Measurements from ENCODE around the gene TSPAN5.

Gene TSPAN5

DNA sequence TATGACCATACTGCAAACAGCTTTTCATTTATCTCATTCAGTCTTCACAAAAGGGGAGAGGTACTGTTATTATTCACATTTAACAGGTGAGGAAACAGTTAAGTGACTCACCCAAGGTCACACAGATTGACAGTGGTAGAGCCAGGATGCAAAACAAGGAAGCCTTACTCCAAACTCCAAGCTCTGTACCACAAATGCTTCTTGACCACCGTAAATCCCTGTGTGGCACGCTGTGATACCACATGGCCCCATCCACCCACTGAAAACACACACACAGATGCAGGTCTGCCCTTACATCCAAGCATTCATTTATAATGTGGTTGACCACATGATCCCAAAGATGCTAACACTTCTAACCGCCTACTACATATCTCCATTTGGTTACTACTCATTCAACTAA is 129.5 kb downstream of the TSPAN5 start (continued):
- TF ChIP-seq, protein P1, sequence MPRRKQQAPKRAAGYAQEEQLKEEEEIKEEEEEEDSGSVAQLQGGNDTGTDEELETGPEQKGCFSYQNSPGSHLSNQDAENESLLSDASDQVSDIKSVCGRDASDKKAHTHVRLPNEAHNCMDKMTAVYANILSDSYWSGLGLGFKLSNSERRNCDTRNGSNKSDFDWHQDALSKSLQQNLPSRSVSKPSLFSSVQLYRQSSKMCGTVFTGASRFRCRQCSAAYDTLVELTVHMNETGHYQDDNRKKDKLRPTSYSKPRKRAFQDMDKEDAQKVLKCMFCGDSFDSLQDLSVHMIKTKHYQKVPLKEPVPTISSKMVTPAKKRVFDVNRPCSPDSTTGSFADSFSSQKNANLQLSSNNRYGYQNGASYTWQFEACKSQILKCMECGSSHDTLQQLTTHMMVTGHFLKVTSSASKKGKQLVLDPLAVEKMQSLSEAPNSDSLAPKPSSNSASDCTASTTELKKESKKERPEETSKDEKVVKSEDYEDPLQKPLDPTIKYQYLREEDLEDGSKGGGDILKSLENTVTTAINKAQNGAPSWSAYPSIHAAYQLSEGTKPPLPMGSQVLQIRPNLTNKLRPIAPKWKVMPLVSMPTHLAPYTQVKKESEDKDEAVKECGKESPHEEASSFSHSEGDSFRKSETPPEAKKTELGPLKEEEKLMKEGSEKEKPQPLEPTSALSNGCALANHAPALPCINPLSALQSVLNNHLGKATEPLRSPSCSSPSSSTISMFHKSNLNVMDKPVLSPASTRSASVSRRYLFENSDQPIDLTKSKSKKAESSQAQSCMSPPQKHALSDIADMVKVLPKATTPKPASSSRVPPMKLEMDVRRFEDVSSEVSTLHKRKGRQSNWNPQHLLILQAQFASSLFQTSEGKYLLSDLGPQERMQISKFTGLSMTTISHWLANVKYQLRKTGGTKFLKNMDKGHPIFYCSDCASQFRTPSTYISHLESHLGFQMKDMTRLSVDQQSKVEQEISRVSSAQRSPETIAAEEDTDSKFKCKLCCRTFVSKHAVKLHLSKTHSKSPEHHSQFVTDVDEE (CRISPR knock-in tag; IDR thresholded peaks at IDR 0.05): no peak
- TF ChIP-seq BACH2 (CRISPR knock-in tag; IDR thresholded peaks at IDR 0.05; ENCODE audit: borderline replicate concordance) (no peak), RARB (CRISPR knock-in tag; IDR thresholded peaks at IDR 0.05) (no peak), ARNTL (CRISPR knock-in tag; IDR thresholded peaks at IDR 0.05; ENCODE audit: borderline replicate concordance, low read depth) (no peak), ZFP30 (CRISPR knock-in tag; IDR thresholded peaks at IDR 0.05) (no peak), TOX (CRISPR knock-in tag; IDR thresholded peaks at IDR 0.05; ENCODE audit: borderline replicate concordance) (no peak)

DNA sequence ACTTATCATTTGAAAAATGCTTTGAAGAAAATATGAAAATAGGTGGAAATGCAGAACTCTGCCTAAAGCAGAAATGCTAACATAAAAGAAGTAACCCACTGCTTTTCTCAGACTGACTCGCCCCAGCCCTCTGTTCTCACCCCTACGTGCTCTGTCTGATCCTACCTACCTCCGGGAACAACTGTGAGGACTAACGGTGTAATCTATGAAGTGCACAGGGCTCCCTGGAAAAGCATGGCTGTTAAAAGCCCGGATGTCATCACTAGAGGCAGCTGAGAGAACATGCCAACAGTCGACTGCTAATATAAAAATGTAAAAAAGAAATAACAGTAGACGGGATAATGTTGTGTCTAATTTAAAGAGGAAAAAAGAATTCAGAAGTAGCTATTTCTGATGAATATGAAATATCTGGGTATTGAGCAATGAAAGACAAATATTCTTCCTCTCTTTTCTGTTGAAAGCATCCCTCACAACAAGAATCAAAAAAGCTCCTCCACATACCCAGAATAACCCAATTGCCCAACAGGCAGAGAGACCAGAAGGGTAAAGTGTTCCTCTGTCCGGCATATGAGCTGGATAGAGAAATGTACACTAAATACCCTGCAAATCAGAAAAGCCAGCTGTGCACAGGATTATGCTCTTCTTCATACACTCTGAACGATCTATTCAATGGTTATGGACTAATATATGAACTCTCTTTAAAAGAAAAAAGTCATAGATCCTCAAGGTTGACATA is 130.7 kb downstream of the TSPAN5 start:
- TF ChIP-seq ARNTL (CRISPR knock-in tag; IDR thresholded peaks at IDR 0.05; ENCODE audit: borderline replicate concordance, low read depth) (no peak), ESRRG (CRISPR knock-in tag; IDR thresholded peaks at IDR 0.05) (no peak), BACH2 (CRISPR knock-in tag; IDR thresholded peaks at IDR 0.05; ENCODE audit: borderline replicate concordance) (no peak), ZFP30 (CRISPR knock-in tag; IDR thresholded peaks at IDR 0.05) (no peak), ZNF565 (CRISPR knock-in tag; conservative IDR thresholded peaks at IDR 0.05; ENCODE audit: low read depth) (no peak)
- no peak for ATAC-seq

DNA sequence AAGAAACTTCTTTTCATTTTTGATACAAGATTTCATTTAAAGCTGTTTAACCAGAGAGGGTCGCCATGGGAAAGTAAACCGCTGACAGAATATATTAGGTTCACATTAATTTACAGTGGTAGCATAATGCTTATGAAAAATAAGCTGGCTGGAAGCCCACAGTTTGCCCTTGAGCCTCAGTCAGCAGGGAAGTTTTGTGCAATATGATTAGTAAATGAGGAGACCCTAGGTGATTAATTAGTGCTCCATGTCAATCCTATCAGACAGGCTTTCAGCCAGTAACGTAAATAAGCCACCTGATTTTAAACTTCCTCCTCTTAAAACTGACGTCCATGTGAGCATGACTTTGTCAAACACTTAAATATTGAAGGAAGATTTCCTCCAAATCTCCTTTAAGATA is 134.2 kb downstream of the TSPAN5 start:
- TF ChIP-seq, protein P2, sequence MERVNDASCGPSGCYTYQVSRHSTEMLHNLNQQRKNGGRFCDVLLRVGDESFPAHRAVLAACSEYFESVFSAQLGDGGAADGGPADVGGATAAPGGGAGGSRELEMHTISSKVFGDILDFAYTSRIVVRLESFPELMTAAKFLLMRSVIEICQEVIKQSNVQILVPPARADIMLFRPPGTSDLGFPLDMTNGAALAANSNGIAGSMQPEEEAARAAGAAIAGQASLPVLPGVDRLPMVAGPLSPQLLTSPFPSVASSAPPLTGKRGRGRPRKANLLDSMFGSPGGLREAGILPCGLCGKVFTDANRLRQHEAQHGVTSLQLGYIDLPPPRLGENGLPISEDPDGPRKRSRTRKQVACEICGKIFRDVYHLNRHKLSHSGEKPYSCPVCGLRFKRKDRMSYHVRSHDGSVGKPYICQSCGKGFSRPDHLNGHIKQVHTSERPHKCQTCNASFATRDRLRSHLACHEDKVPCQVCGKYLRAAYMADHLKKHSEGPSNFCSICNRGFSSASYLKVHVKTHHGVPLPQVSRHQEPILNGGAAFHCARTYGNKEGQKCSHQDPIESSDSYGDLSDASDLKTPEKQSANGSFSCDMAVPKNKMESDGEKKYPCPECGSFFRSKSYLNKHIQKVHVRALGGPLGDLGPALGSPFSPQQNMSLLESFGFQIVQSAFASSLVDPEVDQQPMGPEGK (CRISPR knock-in tag; IDR thresholded peaks at IDR 0.05; ENCODE audit: borderline replicate concordance): no peak
- TF ChIP-seq ESRRG (CRISPR knock-in tag; IDR thresholded peaks at IDR 0.05): no peak
- TF ChIP-seq ZNF70 (CRISPR knock-in tag; IDR thresholded peaks at IDR 0.05): no peak
- no peak for TF ChIP-seq CSDC2 (CRISPR knock-in tag; IDR thresholded peaks at IDR 0.05)
- TF ChIP-seq BACH2 (CRISPR knock-in tag; IDR thresholded peaks at IDR 0.05; ENCODE audit: borderline replicate concordance): no peak
- TF ChIP-seq, protein P1 (CRISPR knock-in tag; IDR thresholded peaks at IDR 0.05): no peak
- TF ChIP-seq PPARA (CRISPR knock-in tag; IDR thresholded peaks at IDR 0.05; ENCODE audit: borderline replicate concordance): no peak
- peak; percentile 17 for TF ChIP-seq ISL1 (CRISPR knock-in tag; IDR thresholded peaks at IDR 0.05)
- no peak for ATAC-seq

DNA sequence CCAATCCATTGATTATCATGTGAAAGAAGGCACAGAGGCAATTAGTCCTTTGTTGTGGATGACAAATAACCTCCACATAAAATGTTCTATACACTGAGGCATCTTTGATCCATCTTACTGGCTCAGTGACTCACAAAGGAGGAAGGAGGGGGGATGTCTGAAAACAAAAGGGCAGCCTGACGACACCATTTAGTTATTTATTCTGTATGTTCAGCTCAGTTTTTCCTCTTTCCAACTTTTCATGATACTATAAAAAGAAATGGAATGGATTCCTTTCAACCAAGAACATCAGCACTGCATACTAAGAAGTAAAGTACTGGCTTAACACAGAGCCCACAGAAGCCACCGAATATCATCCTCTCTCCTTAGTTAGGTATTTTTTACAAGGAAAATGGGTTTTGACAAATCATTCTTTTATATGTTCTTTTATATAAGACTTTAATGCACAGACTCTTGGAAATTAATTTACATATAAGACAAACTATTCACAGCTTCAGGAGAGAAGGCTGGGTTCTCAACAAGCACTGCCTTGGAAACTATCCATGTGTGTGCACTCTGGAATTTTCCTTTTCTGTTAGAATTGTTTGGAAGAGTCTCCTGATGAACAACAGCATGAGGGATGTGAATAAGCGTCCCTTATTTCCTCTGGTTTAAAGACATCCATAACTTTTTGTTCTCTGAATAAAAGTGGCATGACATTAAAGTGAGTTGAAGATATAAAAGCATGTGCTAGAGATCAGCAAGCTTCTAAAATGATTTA is 135.6 kb downstream of the TSPAN5 start:
- ATAC-seq: peak; percentile 83
- TF ChIP-seq SNAI2 (CRISPR knock-in tag; IDR thresholded peaks at IDR 0.05) (no peak), ZNF70 (CRISPR knock-in tag; IDR thresholded peaks at IDR 0.05) (peak; percentile 73), OSR1 (CRISPR knock-in tag; IDR thresholded peaks at IDR 0.05) (no peak)

DNA sequence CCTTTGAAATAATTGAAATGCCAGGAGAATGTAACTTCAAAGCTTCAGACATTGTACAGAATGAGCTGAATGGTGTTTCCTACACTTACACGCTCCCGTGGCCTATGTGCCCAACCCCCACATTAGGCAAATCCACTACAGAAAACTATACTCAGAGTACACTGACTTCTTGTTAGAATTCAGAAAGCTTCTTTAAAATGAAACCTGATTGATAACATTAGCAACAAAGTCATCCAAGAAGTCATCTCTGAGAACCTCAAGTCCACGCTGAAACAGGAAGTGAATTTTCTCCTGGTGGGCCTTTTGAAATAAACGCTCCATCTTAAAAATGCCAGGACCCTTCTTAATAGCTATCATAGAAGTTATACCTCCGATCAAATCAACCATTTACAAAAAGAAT is 136.3 kb downstream of the TSPAN5 start:
- no peak for ATAC-seq
- TF ChIP-seq BACH2 (CRISPR knock-in tag; IDR thresholded peaks at IDR 0.05; ENCODE audit: borderline replicate concordance): no peak
- no peak for TF ChIP-seq OSR1 (CRISPR knock-in tag; IDR thresholded peaks at IDR 0.05)
- TF ChIP-seq, protein P3, sequence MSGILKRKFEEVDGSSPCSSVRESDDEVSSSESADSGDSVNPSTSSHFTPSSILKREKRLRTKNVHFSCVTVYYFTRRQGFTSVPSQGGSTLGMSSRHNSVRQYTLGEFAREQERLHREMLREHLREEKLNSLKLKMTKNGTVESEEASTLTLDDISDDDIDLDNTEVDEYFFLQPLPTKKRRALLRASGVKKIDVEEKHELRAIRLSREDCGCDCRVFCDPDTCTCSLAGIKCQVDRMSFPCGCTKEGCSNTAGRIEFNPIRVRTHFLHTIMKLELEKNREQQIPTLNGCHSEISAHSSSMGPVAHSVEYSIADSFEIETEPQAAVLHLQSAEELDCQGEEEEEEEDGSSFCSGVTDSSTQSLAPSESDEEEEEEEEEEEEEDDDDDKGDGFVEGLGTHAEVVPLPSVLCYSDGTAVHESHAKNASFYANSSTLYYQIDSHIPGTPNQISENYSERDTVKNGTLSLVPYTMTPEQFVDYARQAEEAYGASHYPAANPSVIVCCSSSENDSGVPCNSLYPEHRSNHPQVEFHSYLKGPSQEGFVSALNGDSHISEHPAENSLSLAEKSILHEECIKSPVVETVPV (CRISPR knock-in tag; IDR thresholded peaks at IDR 0.05): no peak
- TF ChIP-seq TOX (CRISPR knock-in tag; IDR thresholded peaks at IDR 0.05; ENCODE audit: borderline replicate concordance): no peak
- TF ChIP-seq ZNF70 (CRISPR knock-in tag; IDR thresholded peaks at IDR 0.05): no peak
- TF ChIP-seq, protein P1 (CRISPR knock-in tag; IDR thresholded peaks at IDR 0.05): no peak
- no peak for TF ChIP-seq SNAI2 (CRISPR knock-in tag; IDR thresholded peaks at IDR 0.05)
- TF ChIP-seq ZFP3 (CRISPR knock-in tag; IDR thresholded peaks at IDR 0.05): no peak
- TF ChIP-seq, protein P4, sequence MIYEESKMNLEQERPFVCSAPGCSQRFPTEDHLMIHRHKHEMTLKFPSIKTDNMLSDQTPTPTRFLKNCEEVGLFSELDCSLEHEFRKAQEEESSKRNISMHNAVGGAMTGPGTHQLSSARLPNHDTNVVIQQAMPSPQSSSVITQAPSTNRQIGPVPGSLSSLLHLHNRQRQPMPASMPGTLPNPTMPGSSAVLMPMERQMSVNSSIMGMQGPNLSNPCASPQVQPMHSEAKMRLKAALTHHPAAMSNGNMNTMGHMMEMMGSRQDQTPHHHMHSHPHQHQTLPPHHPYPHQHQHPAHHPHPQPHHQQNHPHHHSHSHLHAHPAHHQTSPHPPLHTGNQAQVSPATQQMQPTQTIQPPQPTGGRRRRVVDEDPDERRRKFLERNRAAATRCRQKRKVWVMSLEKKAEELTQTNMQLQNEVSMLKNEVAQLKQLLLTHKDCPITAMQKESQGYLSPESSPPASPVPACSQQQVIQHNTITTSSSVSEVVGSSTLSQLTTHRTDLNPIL (CRISPR knock-in tag; IDR thresholded peaks at IDR 0.05; ENCODE audit: low read depth): no peak

All from SK-N-SH treated with all-trans-retinoic acid at 6 μM for 48 hours (cell line).